Stimulated activated naive CD8-positive, alpha-beta T cell treated with anti-CD3 and anti-CD28 coated beads, Interleukin-15, Interleukin-2, amounts not matched to agents 100 U/mL and 50 U/mL, for 24 hours (primary cell): Measurements from ENCODE around the gene TBCCD1.
"Not testable (repeated sequence)": the region's sequence is repeated elsewhere in the genome, so short reads cannot be mapped to it uniquely, and the experiment has no call there.

Experiments
- ATAC-seq: fragments of 150-1000 bp; cut with Tn5 transposase; one replicate; pipeline ENCODE4 v1.10.0; 2021
- DNase-seq: peaks from one replicate; pipeline ENCODE4 v3.0.0; 2021

Gene TBCCD1

DNA sequence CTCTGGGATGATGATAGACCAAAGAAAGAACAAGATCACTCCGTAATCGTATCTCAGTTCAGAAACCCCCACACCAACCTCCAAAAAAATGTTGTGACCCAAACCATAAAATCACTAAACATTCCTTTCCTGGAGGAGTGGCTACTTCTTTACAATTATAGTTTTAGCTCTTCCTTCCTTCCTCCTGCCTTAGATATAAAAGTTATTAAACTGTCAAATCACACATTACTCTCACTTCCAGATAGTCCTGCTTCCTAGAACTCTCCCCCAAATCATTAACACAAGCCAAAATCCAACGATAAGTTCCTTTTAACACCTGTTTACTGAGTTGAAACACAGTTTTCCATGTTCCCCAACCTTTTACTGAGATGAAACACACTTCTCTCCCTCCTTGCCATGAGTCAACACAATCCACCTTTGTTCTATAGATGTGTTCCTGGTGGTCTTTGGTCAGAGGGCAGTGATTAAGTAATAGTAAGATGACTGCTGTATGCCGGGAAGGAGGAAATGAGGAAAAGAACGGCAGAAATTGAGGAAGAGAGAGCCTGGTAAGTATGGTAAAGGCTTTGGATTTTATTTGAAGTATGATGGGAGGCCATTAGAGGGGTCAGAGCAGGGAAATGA is 14.6 kb downstream of the TBCCD1 start:
- ATAC-seq = no peak
- DNase-seq = no peak

DNA sequence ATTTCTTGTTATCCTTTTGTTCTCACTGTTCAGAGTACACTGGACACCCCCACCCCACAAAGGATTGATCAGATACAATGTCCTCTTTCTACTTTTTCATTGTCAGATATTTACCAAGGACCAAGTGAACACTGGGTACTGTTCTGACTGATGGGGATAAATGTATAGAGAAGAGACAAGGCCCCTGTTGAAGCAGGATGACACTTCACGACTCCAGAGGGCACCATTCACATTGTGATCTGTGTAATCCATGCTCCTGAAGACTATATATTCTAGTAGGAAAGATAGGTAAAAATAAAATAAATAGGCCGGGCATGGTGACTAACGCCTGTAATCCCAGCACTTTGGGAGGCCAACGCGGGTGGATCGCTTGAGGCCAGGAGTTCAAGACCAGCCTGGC is 15.8 kb downstream of the TBCCD1 start:
- ATAC-seq = no peak
- no peak for DNase-seq

DNA sequence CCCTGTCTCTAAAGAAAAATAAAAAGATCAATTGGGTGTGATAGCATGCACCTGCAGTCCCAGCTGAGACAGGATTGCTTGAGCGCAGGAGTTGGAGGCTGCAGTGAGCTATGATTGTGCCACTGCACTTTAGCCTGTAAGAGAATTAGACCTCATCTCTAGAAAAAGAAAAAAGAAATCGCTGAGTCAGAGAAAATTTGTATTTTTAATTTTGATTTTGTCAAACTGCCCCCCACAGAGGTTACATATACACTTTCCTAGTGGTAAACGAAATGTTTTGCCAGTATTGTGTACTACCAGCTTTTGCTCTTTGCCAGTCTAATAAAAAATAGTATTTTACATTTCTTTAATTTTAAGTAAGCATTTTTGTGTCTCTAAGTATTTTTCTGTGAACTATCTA is 17.6 kb downstream of the TBCCD1 start:
- DNase-seq (no peak), ATAC-seq (no peak)

DNA sequence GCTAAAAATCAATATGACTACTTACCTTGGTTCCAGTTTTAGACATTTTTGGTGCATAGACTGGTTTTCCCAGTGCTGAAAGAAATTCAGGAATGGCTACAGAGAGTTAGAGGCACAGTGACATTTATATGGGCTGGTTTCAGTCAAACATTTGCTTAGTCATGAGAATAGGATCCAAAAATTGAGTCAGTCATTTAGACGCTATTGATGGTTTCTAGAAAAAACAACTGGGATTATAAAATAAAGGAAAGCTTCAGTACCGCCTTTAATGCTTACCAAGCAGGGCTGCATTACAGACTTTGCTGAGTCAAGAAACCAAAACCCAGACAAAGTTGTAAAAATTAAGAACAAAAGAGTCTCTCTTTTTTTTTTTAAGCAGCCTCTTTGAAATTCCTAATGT is 22.9 kb downstream of the TBCCD1 start, which contains the start of gene CRYGS:
TSS of gene CRYGS (minus strand) at position 100 of the 400 bp plus-strand sequence. CDS start at position 46, 54 bp downstream.
- no peak for DNase-seq
- no peak for ATAC-seq

DNA sequence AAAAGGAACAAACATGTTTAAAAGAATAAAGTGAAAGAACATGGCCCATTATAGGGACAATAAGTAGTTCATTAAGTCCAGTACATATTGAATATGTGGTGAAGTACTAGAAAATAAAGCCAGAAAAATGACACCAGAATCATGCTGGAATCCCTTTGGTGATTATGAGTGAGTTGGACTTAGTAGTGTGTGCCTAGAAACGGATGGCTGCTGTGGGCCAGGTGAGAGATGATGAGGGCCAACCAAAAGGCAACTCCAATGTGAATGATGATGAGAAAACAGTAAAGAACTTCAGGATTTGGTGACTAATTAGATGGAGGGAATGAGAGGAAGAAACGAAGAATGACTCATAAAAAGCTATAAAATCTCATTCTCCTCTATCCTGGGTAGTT is 26.3 kb downstream of the TBCCD1 start:
- ATAC-seq (no peak), DNase-seq (no peak)

DNA sequence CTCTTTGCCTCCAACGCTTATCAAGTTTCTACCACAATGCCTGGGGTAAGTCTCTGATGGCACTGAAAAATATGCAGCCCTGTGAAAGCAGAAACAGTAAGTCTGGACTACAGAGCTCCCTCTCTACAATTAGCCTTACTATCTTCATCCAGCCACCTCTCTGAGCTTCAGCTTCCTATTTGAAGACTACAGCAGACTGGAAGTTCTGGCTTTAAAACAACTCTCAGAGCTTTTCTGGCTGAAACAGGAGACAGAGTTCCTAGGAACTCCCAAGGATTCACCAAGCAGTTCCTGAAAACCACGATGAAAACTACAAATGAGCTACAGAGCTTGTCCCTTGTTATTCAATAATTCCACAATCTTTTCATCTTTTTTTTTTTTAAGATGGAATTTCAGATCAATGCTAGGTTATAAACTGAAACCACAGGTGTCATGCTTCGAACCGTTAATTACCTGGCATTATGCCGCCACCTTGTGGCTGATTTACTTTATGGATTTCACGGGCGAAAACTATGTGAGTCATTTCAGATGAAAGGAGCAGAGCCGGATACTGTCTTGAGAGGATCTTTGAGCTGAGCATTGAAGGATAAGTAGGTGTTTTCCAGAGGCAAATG is 26.8 kb downstream of the TBCCD1 start:
- DNase-seq (peak; percentile 82), ATAC-seq (peak; percentile 57)

DNA sequence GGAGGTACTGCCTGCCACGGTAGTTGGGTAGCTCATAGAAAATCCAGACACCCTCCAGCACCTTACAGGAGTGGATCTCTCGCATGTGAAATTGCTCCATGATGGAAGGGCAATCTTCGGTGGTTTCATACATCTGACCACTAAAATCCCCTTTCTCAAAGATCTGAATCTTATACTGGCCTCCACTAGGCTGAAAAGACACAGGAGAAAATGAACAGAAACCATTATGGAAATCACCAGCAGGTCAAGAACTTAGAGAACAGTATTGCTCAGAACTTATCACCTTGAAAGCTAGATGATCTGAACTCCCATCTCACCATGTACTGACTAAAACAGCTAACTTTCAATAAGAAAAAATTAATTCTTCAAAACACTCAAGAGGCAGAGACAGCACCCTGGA is 28.4 kb downstream of the TBCCD1 start:
- DNase-seq = no peak
- ATAC-seq = peak; percentile 5

DNA sequence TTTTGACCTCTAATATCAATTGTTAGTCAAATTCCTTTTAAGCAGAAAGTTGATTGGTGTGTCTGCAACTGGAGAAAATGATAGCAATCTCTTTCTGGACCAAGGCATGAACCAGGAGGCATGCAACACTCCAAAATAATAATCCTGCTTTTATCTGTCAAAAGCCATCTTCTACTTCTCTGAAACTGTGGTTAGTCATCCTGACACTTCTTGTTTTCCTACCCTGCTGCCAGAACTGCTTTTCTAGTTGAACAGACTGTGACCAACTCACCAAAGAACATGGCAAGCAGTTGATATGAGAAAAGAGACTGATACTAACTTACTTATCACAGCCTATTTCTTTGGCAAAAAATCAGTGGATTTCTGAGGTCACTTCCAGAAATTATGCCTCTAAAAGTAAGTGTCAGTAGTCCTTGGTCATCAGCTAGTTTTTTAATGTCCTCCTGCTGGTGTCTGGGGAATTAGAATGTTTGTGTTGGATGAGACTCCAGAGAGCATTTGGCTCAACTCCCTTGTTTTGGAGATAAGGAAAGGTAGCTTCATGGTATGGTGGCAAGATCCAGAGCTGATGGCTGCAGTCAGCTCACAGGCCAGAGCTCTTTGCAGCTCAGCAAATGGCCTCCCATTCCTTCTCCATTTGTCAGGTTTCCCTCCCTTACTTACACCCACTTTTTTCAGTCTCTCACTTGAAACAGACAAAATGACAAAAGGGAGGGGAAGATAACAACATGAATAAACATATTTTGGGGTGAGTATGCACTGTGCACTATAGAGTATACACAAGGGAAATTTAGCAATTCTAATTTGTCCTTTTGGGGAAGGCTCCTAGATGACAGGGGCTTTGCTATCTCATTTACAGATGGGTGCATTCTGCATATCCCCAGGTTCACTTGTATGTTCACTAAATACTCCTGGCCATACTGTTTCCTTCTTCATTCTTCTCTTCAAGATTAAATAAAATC is 30.0 kb downstream of the TBCCD1 start:
- no peak for ATAC-seq
- no peak for DNase-seq

DNA sequence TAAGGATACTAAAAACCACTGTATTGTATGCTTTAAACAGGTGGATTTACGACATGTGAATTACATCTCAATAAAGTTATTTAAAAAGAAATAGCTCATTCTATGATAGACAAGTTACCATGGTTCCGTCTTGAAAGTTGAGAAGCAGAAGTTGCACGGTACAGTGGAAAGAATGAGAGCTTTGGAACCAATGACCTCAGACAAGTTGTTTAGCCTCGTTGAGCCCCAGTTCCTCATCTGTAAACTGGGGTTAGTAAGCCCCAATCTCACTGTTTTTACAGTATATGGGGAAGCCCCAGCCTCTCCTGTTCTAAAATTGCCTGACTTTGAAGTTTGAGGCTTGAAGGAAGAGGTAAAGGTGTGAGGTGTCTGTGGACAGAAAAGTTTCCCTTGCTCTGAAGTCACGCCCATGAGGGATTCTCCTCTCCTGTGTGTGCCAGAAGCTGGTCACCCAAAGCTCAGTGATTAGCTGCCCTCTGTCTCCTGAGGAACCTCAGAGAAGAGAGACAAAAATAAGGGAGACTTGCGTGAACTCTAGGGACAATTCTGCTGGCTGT is 32.9 kb downstream of the TBCCD1 start:
- peak; percentile 89 for ATAC-seq
- DNase-seq = peak; percentile 62

DNA sequence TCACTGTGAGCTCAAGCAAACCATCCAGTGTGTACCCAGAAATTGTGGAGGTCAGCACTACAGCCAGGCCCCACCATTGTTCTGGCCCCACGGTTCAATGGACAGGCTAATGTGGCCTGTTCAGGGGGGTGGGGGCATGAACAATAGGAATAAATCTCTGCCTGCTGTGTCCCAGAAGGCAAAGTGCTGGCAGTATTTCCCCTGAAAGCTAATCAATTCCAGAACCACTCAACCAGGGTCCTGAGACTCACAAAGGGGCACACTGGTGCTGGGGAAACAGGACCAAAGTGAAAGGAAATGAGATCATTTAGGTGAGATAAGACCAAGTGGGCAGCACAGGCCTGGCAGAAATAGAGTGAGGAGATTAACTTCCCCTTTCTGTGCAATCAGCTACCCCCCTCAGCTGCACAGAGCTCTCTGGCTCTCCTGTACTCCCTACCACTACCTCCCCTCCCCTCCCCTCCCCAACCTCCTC is 34.5 kb downstream of the TBCCD1 start:
- peak; percentile 20 for ATAC-seq

DNA sequence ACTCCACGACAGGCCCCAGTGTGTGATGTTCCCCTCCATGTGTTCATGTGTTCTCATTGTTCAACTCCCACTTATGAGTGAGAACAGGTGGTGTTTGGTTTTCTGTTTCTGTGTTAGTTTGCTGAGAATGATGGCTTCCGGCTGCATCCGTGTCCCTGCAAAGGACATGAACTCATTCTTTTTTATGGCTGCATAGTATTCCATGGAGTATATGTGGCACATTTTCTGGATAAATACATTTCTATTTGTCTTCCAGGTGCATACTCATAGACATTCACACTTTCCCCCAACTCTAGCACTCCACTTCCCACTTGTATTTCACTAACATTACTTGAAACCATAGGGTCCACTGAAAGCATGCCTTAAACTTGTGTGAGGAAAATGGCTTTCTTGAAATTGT is 35.4 kb downstream of the TBCCD1 start:
- not testable (repeated sequence) for DNase-seq, ATAC-seq

More for the DNA sequence above, 34.5 kb downstream of the TBCCD1 start:
- no peak for DNase-seq

DNA sequence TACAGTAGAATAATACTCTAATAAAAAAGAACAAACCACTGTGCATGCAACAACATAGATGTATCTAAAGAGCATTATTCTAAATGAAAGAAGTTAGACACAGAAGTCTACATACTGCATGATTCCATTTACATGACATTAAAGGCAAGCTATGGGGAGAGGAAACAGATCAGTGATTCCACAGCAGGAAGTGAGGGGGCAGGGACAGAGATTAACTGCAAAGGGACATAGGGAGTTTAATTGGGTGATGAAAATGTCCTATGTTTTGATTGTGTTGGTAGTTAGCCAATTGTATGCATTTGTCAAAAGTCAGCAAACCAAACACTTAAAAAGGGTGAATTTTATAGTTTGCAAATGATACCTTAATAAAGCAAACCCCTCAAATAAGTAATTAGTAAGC is 36.7 kb downstream of the TBCCD1 start:
- no peak for DNase-seq
- ATAC-seq = no peak

DNA sequence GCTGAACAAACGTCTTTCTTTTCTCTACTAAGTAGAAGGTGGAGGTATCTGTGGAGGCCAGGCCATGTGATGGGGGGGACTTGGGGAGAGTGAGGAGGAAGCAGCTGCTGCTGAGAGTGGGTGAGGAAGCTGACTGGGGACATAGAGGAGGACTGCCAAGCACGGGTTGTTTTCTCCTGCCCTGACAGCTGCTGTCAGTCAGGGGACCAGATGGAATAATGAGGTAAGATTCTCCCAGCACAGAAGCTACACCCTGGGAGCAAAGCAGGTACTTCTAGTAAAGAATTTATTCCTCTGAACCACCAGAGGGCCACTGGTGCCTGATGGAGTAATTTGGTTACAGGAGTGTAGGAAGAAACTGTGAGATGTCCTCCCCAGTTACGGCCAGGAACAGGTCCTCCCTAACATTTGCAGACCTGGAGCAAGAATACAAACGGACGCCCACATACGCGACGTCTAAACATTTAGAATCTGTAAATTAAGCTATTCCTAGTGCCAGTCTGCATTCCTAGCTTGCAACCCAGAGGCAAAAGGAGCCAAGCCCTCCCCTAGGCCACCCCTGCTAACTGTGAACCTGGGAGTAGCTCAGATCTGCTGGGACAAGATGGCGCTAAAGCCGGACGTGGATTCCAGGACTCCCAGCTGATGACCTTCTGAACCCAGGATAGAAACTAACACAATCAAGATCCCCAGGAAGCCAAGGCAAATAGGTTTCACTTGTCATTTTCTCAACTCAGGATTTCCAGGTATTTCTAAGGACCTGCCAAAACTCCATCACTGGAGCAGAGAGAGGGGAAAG is 37.7 kb downstream of the TBCCD1 start:
- no peak for ATAC-seq
- DNase-seq = no peak

DNA sequence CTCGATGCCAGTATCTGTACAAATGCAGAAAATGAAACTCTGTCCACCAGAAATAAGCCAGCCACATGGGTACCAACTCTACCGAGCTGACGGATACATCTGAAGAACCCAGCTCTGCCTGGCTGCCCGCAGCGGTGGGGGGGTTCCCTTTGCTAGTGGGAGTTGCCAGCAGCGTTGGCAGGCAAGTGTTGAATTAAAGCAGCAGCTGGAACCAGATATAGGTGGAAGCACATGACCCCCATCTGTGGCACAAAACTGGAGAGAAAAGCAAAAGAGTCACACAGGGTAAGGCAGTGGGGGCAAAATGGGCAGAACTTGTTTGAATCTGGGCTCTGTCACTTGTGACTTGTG is 40.9 kb downstream of the TBCCD1 start:
- ATAC-seq (no peak), DNase-seq (peak; percentile 33)

DNA sequence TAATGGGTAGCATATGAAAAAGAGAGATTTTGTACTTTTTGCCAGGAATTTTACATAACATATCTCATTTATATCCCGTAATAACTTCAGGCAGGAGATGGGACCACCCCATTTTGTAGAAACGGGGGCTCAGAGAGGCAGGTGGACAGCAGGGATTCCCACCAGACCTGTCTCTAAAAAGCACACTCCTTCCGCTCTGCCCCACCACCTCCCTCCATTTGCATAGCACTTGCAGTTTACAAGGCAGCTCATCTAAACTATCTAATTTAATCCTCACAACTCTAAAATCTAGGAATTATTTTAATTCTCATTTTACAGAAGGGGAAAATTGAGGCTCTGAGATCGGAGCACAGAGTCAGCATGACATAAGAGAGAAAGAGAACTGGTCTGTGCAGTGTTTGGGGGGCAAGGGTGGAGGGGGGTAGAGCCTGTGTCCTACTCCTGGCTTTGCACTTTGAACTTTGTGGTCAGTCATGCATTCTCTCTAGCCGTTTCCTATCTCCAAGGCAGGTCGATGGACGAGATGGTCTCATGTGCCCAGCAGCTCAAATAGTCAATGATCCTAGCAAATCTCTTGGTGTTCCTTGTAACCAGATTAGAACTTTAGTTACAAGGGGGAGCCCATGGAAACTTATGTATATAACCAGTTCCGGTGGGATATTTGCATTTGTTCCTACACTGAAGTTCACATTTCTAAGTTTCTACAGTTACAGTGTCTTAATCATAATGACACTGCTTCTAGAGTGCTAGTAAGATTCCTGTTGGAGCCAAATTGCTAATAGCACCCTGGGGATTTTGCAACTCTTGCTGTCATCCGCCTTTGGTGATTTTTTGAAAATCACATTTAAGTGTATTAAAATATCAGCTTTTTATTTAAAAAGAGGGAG is 41.5 kb downstream of the TBCCD1 start:
- DNase-seq (no peak), ATAC-seq (no peak)

DNA sequence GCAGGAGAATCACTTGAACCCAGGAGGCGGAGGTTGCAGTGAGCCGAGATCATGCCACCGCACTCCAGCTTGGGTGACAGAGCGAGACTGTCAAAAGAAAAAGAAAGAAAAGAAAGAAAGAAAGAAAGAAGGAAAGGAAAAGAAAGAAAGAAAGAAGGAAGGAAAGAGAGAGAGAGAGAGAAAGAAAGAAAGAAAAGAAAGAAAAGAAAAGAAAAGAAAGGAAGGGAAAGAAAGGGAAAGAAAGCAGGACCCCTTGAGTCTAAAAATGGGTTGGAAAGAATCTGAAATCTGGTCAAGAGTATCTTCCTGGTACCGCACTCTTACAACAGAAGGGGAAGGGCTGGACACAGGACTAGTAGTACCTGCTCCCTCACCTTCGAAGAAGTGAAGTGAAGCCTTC is 42.5 kb downstream of the TBCCD1 start:
- ATAC-seq (no peak), DNase-seq (no peak)

DNA sequence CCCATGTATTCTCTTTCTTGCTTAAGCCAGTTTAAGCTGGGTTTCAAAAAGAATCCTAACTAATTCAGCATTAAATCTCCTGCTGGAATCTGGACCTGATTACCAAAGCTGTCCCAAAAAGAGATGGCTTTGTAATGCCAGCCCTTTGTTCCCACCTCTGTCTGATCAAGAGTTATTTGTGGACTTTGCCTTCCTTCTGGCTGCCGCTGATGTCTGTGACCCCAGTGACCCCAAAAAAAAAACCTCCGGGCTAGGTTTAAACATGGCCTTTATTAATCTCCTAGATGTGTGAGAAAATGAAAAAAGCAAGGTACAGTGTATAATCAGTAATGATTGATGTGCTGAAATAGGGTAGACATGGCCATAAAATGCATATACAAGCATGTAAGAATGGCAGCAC is 43.7 kb downstream of the TBCCD1 start:
- DNase-seq = no peak
- ATAC-seq = no peak

DNA sequence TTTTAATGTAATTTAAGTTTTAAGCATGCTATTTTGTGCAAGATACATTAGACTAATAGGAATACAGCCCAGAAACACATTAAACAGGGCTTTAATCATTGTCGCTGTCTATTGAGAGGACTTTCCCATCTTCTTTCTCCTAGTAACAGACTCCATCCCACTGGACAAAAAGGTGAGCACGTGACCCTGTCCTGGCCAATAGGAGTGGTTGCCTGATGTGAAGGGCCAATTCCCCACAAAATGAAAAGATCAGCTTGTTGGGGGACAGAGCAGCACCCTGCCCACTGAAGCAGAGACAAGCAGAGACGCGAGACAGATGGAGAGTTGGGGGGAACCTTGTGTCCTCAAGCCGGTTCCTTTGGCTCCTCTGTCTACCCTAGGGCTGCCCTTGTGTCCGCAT is 44.1 kb downstream of the TBCCD1 start:
- DNase-seq = no peak
- ATAC-seq = no peak

DNA sequence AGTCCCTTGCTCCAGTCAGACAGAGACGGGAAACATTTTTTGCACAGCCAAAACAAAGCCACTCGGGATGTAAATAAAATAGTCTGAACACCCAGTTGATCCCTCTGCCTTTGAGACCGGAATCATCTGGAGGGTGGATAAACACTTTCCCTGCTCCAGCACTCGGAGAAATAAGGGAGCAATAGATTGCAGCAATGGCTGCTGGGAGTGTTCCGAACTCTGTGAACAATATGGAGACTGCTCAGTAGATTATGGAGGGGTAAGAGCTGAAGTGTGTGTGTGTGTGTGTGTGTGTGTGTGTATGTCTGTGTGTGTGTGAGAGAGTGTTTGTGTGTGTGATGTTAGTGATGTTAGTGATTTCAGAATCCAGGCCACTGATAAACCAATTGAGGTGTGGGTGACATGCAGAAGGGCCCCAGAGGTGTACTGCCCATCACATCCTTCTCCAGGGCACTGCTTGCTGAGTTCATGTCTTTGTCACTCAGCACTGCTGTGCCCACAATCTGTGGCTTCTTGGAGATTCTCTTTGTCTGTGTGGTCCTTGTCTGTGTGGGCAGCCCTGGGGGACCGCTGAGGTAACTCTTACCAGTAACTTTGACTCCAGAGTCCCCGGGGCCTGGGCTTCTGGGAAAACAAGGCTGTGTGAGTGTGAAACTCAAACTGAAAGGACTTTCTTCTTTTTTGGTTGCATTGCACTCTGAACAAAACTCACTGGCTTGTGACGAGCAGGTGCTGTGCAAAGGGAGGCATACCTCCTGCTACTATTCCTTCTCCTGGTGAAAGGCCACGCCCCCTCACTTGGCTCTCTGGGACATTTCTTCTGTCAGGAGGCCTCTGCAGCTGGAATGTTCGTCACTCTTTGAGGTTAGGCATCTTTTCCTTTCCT is 45.9 kb downstream of the TBCCD1 start:
- ATAC-seq (peak; percentile 69), DNase-seq (peak; percentile 61)

DNA sequence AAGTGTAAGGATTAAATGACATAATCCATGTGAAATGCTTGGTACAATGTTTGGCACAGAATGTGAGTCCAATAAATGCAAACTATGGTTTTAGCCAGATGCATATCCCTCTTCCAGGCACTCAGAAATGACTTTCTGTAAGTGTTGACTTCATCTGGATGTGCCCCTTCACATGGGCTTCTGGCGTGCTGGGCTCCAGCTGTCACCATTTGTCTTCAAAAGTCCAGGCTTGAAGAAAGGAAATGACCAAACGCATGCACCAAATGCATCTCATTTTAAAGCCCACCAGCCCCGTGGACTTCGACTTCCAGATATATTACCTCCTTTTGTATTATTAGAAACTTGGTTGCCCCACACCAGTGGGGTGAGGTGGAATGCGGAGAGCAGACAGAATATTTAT is 46.7 kb downstream of the TBCCD1 start:
- DNase-seq = no peak
- no peak for ATAC-seq
